ENCODE measurements around the gene PRKX.
"Not testable (repeated sequence)": the region's sequence is repeated elsewhere in the genome, so short reads cannot be mapped to it uniquely, and the experiment has no call there.

PRKX gene

GRCh38 chrX:3639858-3640631, 73.4 kb downstream of the PRKX start:
- not testable (repeated sequence) for DNase-seq

- DNase-seq = no peak
Observed at GRCh38 chrX:3639236-3639635, 74.2 kb downstream of the PRKX start.

- DNase-seq = no peak
Observed at GRCh38 chrX:3638280-3638873, 75.1 kb downstream of the PRKX start.

- DNase-seq = no peak
Observed at GRCh38 chrX:3636803-3637202, 76.6 kb downstream of the PRKX start.

GRCh38 chrX:3631196-3631595, 82.3 kb downstream of the PRKX start:
- DNase-seq = no peak

- no peak for DNase-seq
Observed at GRCh38 chrX:3627594-3627993, 85.9 kb downstream of the PRKX start.

GRCh38 chrX:3621414-3621813, 92.0 kb downstream of the PRKX start:
- DNase-seq = no peak

GRCh38 chrX:3611744-3612143, 101.7 kb downstream of the PRKX start:
- DNase-seq = not testable (repeated sequence)

- DNase-seq = no peak
Observed at GRCh38 chrX:3609810-3610209, 103.6 kb downstream of the PRKX start.

GRCh38 chrX:3603026-3603661, 110.3 kb downstream of the PRKX start:
- no peak for DNase-seq

GRCh38 chrX:3599802-3600430, 113.5 kb downstream of the PRKX start:
- DNase-seq = no peak

GRCh38 chrX:3598709-3599108, 114.7 kb downstream of the PRKX start:
- DNase-seq = no peak

GRCh38 chrX:3598046-3598605, 115.3 kb downstream of the PRKX start:
- DNase-seq = no peak

GRCh38 chrX:3592184-3592583, 121.3 kb downstream of the PRKX start:
- no peak for DNase-seq

GRCh38 chrX:3589474-3589873, 124.0 kb downstream of the PRKX start:
- DNase-seq = no peak

GRCh38 chrX:3585719-3586118, 127.7 kb downstream of the PRKX start:
- DNase-seq = no peak

GRCh38 chrX:3584415-3584996, 128.9 kb downstream of the PRKX start:
- DNase-seq = no peak

- DNase-seq = no peak
Observed at GRCh38 chrX:3582451-3582850, 131.0 kb downstream of the PRKX start.

GRCh38 chrX:3581609-3582108, 131.8 kb downstream of the PRKX start:
- DNase-seq = no peak

GRCh38 chrX:3577551-3577950, 135.9 kb downstream of the PRKX start:
- no peak for DNase-seq

- DNase-seq = no peak
Observed at GRCh38 chrX:3576886-3577501, 136.5 kb downstream of the PRKX start.

- DNase-seq = no peak
Observed at GRCh38 chrX:3567686-3568085, 145.8 kb downstream of the PRKX start.

All from NCI-H187 (cell line).